ENCODE data around the gene NCBP2. TPM values are rescaled to one million over a fixed set of nuclear protein-coding genes. Genes with fewer than 3 reads are reported as not detected.
A peak's percentile ranks its signal among the peaks of the same experiment; 100 is the strongest.

NCBP2 gene
- polyA plus RNA-seq, 1 experiment, result 39.9 TPM

DNA sequence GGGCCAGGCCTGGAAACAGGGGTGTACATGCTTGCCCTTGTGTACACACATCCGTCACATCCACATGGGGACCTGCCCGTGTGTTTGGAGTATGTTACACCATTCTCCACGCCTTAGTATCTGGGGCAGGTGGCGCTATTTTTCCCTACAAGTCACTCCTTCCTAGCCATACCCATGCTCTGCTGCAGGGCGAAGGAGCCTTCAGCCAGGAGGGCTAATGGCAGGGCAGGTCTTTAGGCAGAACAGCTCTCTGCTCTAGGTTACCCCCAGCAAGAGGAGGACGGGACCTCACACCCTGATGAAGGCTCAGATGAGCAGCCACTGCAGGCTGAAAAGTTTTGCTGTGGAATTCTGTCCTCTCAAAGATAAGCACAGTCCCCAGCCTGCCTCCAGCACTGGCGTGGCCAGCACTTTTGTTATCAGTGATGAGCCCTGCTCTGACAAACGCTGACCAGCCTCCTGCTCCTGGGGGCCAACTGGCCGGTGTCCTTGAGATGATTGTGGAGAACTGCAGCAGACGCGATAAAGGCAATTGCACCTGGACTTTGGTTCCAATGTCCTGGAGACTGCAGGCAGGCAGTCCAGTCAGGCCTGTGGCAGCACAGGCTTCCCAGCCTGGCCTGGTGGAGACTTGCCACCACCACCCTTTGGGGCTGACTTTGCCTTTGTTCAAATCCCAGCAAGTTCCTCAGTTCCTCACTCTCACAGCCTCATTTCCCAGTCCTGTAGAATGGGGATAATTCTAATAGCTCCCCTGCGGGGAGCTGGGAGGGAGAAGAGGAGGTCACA lies 46.1 kb upstream of the NCBP2 start:
- ChIA-PET CTCF (no interaction called here), POLR2A (no interaction called here)
- H3K4me3 ChIP-seq (ENCODE audit: low read depth, low read length), result no peak overlapping the region
- TF ChIP-seq, protein P1, sequence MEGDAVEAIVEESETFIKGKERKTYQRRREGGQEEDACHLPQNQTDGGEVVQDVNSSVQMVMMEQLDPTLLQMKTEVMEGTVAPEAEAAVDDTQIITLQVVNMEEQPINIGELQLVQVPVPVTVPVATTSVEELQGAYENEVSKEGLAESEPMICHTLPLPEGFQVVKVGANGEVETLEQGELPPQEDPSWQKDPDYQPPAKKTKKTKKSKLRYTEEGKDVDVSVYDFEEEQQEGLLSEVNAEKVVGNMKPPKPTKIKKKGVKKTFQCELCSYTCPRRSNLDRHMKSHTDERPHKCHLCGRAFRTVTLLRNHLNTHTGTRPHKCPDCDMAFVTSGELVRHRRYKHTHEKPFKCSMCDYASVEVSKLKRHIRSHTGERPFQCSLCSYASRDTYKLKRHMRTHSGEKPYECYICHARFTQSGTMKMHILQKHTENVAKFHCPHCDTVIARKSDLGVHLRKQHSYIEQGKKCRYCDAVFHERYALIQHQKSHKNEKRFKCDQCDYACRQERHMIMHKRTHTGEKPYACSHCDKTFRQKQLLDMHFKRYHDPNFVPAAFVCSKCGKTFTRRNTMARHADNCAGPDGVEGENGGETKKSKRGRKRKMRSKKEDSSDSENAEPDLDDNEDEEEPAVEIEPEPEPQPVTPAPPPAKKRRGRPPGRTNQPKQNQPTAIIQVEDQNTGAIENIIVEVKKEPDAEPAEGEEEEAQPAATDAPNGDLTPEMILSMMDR (IDR thresholded peaks at IDR 0.05; ENCODE audit: insufficient read depth, low read depth, low read length), result 0 out of 2 replicates have a peak, but pooled peaks have one; percentile 12
- no peaks in the 10 kb centered on the region for H3K36me3 ChIP-seq (ENCODE audit: control insufficient read depth, insufficient read depth, low read length)
- no peak for DNase-seq (ENCODE audit: low read depth)
- H3K27me3 ChIP-seq (ENCODE audit: control insufficient read depth, insufficient read depth, low read length), result peaks cover 9% of the 10 kb centered on the region

DNA sequence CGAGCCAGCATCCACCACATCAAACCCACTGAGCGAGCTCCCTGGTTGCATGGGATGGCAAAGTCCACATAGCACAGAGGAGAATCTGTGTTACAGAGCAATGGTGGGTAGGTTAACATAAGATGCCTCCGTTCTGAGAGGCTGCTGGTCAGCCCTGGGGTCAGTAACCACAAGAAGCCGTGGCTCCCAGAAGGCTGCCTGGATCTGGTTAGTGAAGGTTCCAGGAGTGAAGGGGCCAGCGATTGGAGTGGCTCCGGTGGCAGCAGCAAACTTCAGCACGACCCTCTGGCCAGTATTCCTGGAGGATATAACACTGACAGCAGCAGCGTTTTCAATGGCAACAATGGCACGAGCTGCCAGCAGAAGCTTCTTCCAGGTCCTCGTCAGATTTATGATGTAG lies 44.7 kb upstream of the NCBP2 start:
- CTCF ChIA-PET, result interaction anchor here (0.6 to 1.3 kb wide), 3 partner anchors 10 to 15 kb away, joined by 3 read pairs; no protein-coding TSS in a partner anchor
- TF ChIP-seq, protein P1 (IDR thresholded peaks at IDR 0.05; ENCODE audit: insufficient read depth, low read depth, low read length), result no peak
- no peaks in the 10 kb centered on the region for H3K36me3 ChIP-seq (ENCODE audit: control insufficient read depth, insufficient read depth, low read length)
- peaks cover 9% of the 10 kb centered on the region for H3K27me3 ChIP-seq (ENCODE audit: control insufficient read depth, insufficient read depth, low read length)
- DNase-seq (ENCODE audit: low read depth), result no peak
- POLR2A ChIA-PET, result no interaction called here
- H3K4me3 ChIP-seq (ENCODE audit: low read depth, low read length), result no peak overlapping the region

DNA sequence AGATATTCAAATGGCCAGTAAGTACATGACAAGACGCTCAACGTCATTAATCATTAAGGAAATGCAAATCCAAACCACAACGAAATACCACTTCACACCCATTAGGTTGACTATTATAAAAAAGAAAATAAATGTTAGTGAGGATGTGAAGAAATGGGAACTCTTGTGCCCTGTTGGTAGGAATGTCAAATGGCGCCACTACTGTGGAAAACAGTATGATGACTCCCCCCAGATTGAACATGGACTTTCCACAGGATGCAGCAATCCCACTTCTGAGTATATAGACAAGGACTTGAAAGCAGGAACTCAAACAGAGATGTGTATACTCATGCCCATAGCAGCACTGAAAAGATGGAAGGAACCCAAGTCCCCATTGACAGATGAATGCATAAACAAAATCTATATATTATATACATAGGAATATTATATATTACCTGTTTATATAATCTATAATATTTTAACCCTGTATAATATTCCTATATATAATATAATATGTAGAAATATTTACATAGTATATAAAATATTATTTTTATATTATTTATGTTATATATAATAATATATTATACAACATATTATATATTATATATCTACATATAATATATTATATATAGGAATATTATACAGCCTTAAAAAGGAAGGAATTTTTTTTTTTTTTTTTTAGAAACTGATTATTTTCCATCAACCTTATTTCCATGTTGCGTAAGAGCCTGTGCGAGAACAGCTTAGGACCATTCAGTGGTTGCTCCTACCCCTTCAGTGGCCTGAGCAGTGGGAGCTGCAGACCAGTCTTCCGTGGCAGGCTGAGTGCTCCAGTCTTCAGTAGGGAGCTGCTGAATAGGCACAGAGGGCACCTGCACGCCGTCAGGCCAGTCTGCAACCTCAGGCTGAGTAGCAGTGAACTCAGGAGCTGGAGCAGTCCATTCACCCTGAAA lies 43.9 kb upstream of the NCBP2 start:
- Histone ChIP-seq H3K27me3 (ENCODE audit: control insufficient read depth, insufficient read depth, low read length) (peaks cover 9% of the 10 kb centered on the region), H3K4me3 (ENCODE audit: low read depth, low read length) (no peak overlapping the region), H3K36me3 (ENCODE audit: control insufficient read depth, insufficient read depth, low read length) (no peaks in the 10 kb centered on the region)
- ChIA-PET POLR2A (no interaction called here), CTCF (interaction anchor here (1.1 to 1.3 kb wide), 2 partner anchors 14 to 16 kb away, joined by 3 read pairs; no protein-coding TSS in a partner anchor)
- TF ChIP-seq, protein P1 (IDR thresholded peaks at IDR 0.05; ENCODE audit: insufficient read depth, low read depth, low read length), result 0 out of 2 replicates have a peak, but pooled peaks have one; percentile 9
- DNase-seq (ENCODE audit: low read depth), result no peak

DNA sequence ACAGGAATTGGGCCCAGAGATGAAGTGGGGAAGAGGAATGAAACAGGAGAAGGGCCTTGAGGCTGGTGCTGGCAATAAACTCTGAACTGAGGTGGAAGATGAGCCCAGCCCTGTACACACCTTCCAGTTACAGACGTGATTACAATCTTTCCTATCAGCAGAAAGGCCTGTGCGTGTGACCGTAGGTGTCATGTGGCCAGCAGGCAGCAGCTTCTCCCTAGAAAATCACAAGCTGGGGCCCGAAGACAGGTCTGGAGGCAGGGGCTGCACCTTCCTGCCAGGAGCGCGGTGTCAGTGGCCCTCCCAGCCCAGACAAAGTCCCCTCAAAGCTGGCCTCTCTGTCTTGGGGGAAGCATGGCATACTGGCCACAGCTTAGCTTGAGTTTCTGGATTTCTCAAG lies 43.0 kb upstream of the NCBP2 start:
- no peak for DNase-seq (ENCODE audit: low read depth)
- ChIA-PET CTCF (no interaction called here), POLR2A (no interaction called here)
- TF ChIP-seq, protein P1 (IDR thresholded peaks at IDR 0.05; ENCODE audit: insufficient read depth, low read depth, low read length), result no peak
- no peak overlapping the region for H3K4me3 ChIP-seq (ENCODE audit: low read depth, low read length)
- no peaks in the 10 kb centered on the region for H3K36me3 ChIP-seq (ENCODE audit: control insufficient read depth, insufficient read depth, low read length)
- H3K27me3 ChIP-seq (ENCODE audit: control insufficient read depth, insufficient read depth, low read length), result peaks cover 9% of the 10 kb centered on the region

DNA sequence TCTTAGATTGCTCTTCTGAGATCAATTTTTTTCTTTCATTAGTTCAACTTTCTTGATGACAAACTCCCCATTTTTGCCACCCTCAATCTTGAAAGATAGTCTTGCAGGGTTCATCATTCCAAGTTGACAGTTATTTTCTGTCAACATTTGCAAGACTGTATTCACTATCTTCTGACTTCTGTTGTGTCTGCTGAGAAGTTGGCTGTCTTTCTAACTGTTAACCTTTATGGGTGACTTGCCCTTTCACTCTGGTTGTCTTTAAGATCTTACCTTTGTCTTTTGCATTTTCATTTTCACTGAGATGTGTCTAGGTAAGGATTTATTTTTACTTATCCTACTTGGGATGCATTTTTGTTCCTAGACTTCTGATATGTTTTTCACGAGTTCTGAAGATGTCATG lies 40.9 kb upstream of the NCBP2 start:
- no peak for DNase-seq (ENCODE audit: low read depth)
- peaks cover 6% of the 10 kb centered on the region for H3K27me3 ChIP-seq (ENCODE audit: control insufficient read depth, insufficient read depth, low read length)
- POLR2A ChIA-PET, result interaction anchor here (0.8 kb wide), 1 partner anchor 199 kb away, joined by 5 read pairs; no protein-coding TSS in a partner anchor
- CTCF ChIA-PET, result no interaction called here
- H3K4me3 ChIP-seq (ENCODE audit: low read depth, low read length), result no peak overlapping the region
- H3K36me3 ChIP-seq (ENCODE audit: control insufficient read depth, insufficient read depth, low read length), result no peaks in the 10 kb centered on the region
- TF ChIP-seq, protein P1 (IDR thresholded peaks at IDR 0.05; ENCODE audit: insufficient read depth, low read depth, low read length), result no peak
